ENCODE measurements around the gene KIF3A. TPM values are rescaled to one million over a fixed set of nuclear protein-coding genes. Genes with fewer than 3 reads are reported as not detected.

Gene KIF3A
- polyA plus RNA-seq, 1 of the 3 experiments (the other 2 are of a cell fraction) = 5.1 TPM

- Histone ChIP-seq H3F3A (replicated peaks; ENCODE audit: insufficient read depth) (peaks cover 4% of the 10 kb centered on the region), H3K4me3 (ENCODE audit: low read depth in 2 of 2, low read length in 1 of 2) (no peak overlapping the region), H3K4me1 (ENCODE audit: control insufficient read depth in 1 of 2, insufficient read depth in 2 of 2, low read depth in 1 of 2, low read length in 1 of 2) (no peaks in the 10 kb centered on the region), H3K27me3 (ENCODE audit: insufficient read depth) (no peaks in the 10 kb centered on the region), H2AFZ (ENCODE audit: low read depth) (no peak overlapping the region), H3K36me3 (replicated peaks in 1 of 2; ENCODE audit: control insufficient read depth in 1 of 2, insufficient read depth in 2 of 2, low read length in 1 of 2) (peaks cover 28 to 36% of the 10 kb centered on the region in 2 experiments), H3K9me3 (no peaks in the 10 kb centered on the region), H4K20me1 (ENCODE audit: insufficient read depth) (no peaks in the 10 kb centered on the region; the same call in 1 of the 2 replicates), H3K9ac (no peak overlapping the region), H3K79me2 (ENCODE audit: insufficient read depth) (peaks cover 19% of the 10 kb centered on the region; the same call in 1 of the 2 replicates), H3K9me2 (no peaks in the 10 kb centered on the region), H3K27ac (ENCODE audit: low read depth in 2 of 2, low read length in 1 of 2) (no peak overlapping the region), H3K4me2 (no peak overlapping the region)
- WGBS (ENCODE audit: low lambda C conversion rate) = 96% methylated on average over 2 of the region's 2 CpGs
- DNase-seq = no peak
- ChIA-PET CTCF (interaction anchor here (0.6 to 1.5 kb wide), 4 partner anchors 8 to 1037 kb away, joined by 3 to 4 read pairs (median 4); no protein-coding TSS in a partner anchor), POLR2A (no interaction called here)
- TF ChIP-seq TEAD4 (IDR thresholded peaks at IDR 0.05; ENCODE audit: borderline replicate concordance, insufficient read depth) (no peak), FOXJ3 (CRISPR knock-in tag; IDR thresholded peaks at IDR 0.05) (no peak), MAX (IDR thresholded peaks at IDR 0.05; ENCODE audit: low read depth) (no peak), JUND (IDR thresholded peaks at IDR 0.05) (no peak), CHD2 (IDR thresholded peaks at IDR 0.05; ENCODE audit: low read length, partially characterized antibody) (no peak), YY1 (IDR thresholded peaks at IDR 0.05; ENCODE audit: low read depth) (no peak), MXI1 (IDR thresholded peaks at IDR 0.05; ENCODE audit: low read depth, low read length) (no peak), REST (IDR thresholded peaks at IDR 0.05; ENCODE audit: low read depth, low read length) (no peak), FOSL2 (IDR thresholded peaks at IDR 0.05; ENCODE audit: borderline replicate concordance, low read depth) (no peak), RXRA (IDR thresholded peaks at IDR 0.05; ENCODE audit: borderline replicate concordance, low read depth) (no peak), GABPA (IDR thresholded peaks at IDR 0.05; ENCODE audit: low read depth) (no peak), RAD21 (IDR thresholded peaks at IDR 0.05; ENCODE audit: low read length) (no peak), ZBTB33 (IDR thresholded peaks at IDR 0.05; ENCODE audit: borderline replicate concordance, low read depth) (no peak), EP300 (IDR thresholded peaks at IDR 0.05; ENCODE audit: borderline replicate concordance in 1 of 2, low read depth in 1 of 2, low read length in 1 of 2) (no peak), SMC3 (IDR thresholded peaks at IDR 0.05; ENCODE audit: low read depth, low read length) (no peak), CTCF (IDR thresholded peaks at IDR 0.05) (no peak)
These were observed 11.6 kb downstream of the KIF3A start for GRCh38 chr5:132725745-132726144.

All from SK-N-SH (cell line).